ENCODE data around the gene SLX9. TPM values are rescaled to one million over a fixed set of nuclear protein-coding genes. Genes with fewer than 3 reads are reported as not detected.
A peak's percentile ranks its signal among the peaks of the same experiment; 100 is the strongest.

SLX9 gene
- polyA plus RNA-seq, 1 of the 3 experiments (the other 2 are of a cell fraction) = 42.9 TPM

DNA sequence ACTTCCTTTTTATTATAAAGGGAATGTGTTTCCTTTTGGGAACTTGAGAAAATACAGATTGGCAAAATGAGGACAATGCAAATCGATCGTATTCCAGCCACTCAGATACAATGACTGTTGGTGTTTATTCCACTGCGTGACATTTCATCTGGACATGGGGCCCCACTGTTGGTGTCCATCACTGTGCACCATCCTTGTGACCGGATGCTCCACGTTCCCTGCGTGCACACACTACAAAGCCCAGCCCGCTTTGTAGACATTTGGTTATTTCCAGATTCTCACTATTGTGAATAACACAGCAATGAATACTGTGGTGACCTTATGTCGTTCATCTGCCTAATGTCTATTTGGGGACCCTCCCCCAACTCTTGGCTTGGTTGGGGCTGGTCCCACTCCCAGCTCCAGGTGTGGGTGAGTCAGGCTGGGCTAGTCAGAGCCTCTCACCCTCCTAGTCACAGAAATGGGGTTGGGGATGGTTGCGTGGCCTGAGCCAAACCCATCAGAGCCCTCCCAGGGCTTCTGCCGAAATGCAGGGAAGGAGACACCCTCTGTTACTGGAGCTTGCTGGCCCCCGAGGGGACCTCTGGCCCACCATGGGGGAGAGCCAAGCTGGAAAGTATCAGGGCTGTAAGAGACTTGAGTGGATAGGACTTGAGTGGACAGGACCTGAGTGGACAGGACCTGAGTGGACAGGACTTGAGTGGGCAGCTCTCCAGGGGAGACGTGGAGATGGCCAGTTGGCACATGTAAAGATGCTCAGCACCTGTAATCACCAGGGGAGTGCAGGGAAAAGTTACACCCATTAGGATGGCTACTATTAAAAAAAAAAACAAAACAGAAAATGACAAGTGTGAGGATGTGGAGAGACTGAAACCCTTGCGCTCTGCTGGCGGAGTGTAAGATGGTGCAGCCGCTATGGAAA lies 77.5 kb downstream of the SLX9 start:
- CTCF ChIA-PET = interaction anchor here (0.7 to 1.7 kb wide), 2 partner anchors 121 to 123 kb away, joined by 3 read pairs; no protein-coding TSS in a partner anchor

DNA sequence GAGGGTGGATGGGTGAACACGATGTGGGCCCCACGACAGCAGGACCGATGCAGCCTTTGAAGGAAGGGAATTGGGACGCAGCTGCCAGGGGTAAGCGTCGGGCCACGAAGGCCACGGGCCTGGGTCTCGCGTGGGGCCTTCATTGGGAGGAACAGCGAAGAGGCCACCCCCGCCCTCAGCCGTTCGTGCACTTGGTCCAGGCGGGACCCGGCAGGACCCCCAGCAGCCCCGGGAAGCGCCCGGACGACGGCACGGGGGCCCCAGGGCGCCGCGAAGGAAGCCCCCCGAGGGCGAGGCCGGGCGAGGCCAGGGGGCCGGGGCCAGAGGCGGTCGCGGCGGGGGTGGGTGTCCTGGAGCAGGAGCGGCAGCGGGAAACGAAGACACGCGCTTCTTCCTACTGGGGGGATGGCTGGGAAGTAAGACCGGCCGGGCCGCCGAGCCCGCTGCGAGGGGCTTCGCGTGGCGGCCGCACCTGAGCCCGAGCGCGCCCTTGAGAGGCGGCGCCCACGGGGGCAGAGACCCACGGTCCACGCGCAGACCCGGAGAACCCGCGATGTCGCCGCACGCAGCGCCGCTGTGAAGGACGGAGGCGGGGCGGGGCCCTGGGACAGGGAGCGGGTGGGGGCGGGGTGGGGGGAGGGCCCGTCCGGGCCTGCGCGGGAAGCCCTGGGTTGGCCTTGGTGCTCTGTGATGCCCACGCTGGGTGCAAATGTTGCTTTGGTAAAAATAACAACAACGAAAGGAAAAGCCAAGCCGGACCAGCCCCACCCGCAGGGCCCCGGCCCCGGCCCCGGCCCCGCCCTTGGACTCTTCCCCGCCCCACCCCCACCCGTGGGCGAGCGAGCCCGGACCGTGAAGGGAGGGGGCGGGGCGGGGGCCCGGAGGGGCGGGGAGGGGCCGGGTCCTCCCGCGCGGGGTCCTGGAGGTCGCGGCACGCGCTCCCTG lies 78.6 kb downstream of the SLX9 start:
- WGBS (ENCODE audit: low lambda C conversion rate) = 62% methylated on average over 9 of the region's 101 CpGs
- ChIA-PET CTCF (interaction anchor here (0.7 kb wide), 1 partner anchor 120 kb away, joined by 3 read pairs; no protein-coding TSS in a partner anchor), POLR2A (no interaction called here)
- Histone ChIP-seq H3K36me3 (replicated peaks in 1 of 2; ENCODE audit: control insufficient read depth in 1 of 2, insufficient read depth in 2 of 2, low read length in 1 of 2) (no peaks in the 10 kb centered on the region), H3K9ac (no peak overlapping the region), H4K20me1 (ENCODE audit: insufficient read depth) (no peaks in the 10 kb centered on the region), H3F3A (replicated peaks; ENCODE audit: insufficient read depth) (no peaks in the 10 kb centered on the region), H2AFZ (ENCODE audit: low read depth) (no peak overlapping the region), H3K4me3 (ENCODE audit: low read depth in 2 of 2, low read length in 1 of 2) (peak overlapping the region in 1 of 2 experiments; percentile 35; a peak in 2 of 4 replicates), H3K4me2 (no peak overlapping the region), H3K79me2 (ENCODE audit: insufficient read depth) (no peaks in the 10 kb centered on the region), H3K9me2 (no peaks in the 10 kb centered on the region), H3K9me3 (no peaks in the 10 kb centered on the region), H3K27me3 (ENCODE audit: insufficient read depth) (no peaks in the 10 kb centered on the region), H3K4me1 (ENCODE audit: control insufficient read depth in 1 of 2, insufficient read depth in 2 of 2, low read depth in 1 of 2, low read length in 1 of 2) (peaks cover 0 to 1% of the 10 kb centered on the region in 2 experiments; a peak in 2 of 4 replicates), H3K27ac (ENCODE audit: low read depth in 2 of 2, low read length in 1 of 2) (no peak overlapping the region)
- TF ChIP-seq TEAD4 (IDR thresholded peaks at IDR 0.05; ENCODE audit: borderline replicate concordance, insufficient read depth) (no peak), NFIC (IDR thresholded peaks at IDR 0.05; ENCODE audit: borderline replicate concordance) (no peak), RXRA (IDR thresholded peaks at IDR 0.05; ENCODE audit: borderline replicate concordance, low read depth) (no peak), RAD21 (IDR thresholded peaks at IDR 0.05; ENCODE audit: low read length) (no peak), JUND (IDR thresholded peaks at IDR 0.05) (no peak), GABPA (IDR thresholded peaks at IDR 0.05; ENCODE audit: low read depth) (no peak), FOSL2 (IDR thresholded peaks at IDR 0.05; ENCODE audit: borderline replicate concordance, low read depth) (no peak), MXI1 (IDR thresholded peaks at IDR 0.05; ENCODE audit: low read depth, low read length) (no peak), SIN3A (IDR thresholded peaks at IDR 0.05; ENCODE audit: borderline replicate concordance, low read depth, low read length) (no peak)
- TF ChIP-seq, protein P1, sequence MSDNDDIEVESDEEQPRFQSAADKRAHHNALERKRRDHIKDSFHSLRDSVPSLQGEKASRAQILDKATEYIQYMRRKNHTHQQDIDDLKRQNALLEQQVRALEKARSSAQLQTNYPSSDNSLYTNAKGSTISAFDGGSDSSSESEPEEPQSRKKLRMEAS (IDR thresholded peaks at IDR 0.05; ENCODE audit: low read depth) = no peak
- peak; percentile 81 for DNase-seq

More for the DNA sequence above, 77.5 kb downstream of the SLX9 start:
- 92% methylated on average over 15 of the region's 15 CpGs for WGBS (ENCODE audit: low lambda C conversion rate)
- H3K4me3 ChIP-seq (ENCODE audit: low read depth in 2 of 2, low read length in 1 of 2) = no peak overlapping the region
- no peak overlapping the region for H3K27ac ChIP-seq (ENCODE audit: low read depth in 2 of 2, low read length in 1 of 2)
- H3K9me3 ChIP-seq = no peaks in the 10 kb centered on the region
- POLR2A ChIA-PET = no interaction called here
- TF ChIP-seq RAD21 (IDR thresholded peaks at IDR 0.05; ENCODE audit: low read length) (no peak), TAF1 (IDR thresholded peaks at IDR 0.05; ENCODE audit: borderline replicate concordance, low read depth, low read length) (no peak), JUND (IDR thresholded peaks at IDR 0.05) (no peak)
- peaks cover 6% of the 10 kb centered on the region for H3F3A ChIP-seq (replicated peaks; ENCODE audit: insufficient read depth)
- no peaks in the 10 kb centered on the region for H3K9me2 ChIP-seq
- H3K27me3 ChIP-seq (ENCODE audit: insufficient read depth) = no peaks in the 10 kb centered on the region
- H3K36me3 ChIP-seq (replicated peaks in 1 of 2; ENCODE audit: control insufficient read depth in 1 of 2, insufficient read depth in 2 of 2, low read length in 1 of 2) = no peaks in the 10 kb centered on the region
- H3K9ac ChIP-seq = no peak overlapping the region
- H2AFZ ChIP-seq (ENCODE audit: low read depth) = no peak overlapping the region
- no peak for DNase-seq
- H3K4me2 ChIP-seq = no peak overlapping the region
- H3K4me1 ChIP-seq (ENCODE audit: control insufficient read depth in 1 of 2, insufficient read depth in 2 of 2, low read depth in 1 of 2, low read length in 1 of 2) = peaks cover 0 to 9% of the 10 kb centered on the region in 2 experiments; a peak in 2 of 4 replicates
- no peaks in the 10 kb centered on the region for H3K79me2 ChIP-seq (ENCODE audit: insufficient read depth)
- no peaks in the 10 kb centered on the region for H4K20me1 ChIP-seq (ENCODE audit: insufficient read depth)

All from SK-N-SH (cell line).